PC-3 (cell line): ENCODE measurements around the gene HEXIM1.

Experiments used
- CTCF ChIP-seq: fragments of 300-600 bp; sonication (generic); conservative IDR thresholded peaks from 2 replicates; pipeline ENCODE4 v1.5.1; 2017; ENCODE audit warnings: antibody characterized with exemption, low read depth, mild to moderate bottlenecking, low read length
- EZH2 ChIP-seq: fragments of 300-600 bp; sonication (generic); IDR thresholded peaks from one replicate; pipeline ENCODE4 v1.6.1; 2017; ENCODE audit warnings: antibody characterized with exemption, mild to moderate bottlenecking, low read length; ENCODE audit not compliant: unreplicated experiment
- EZH2phosphoT487 ChIP-seq: fragments of 300-600 bp; sonication (generic); IDR thresholded peaks from 2 replicates; pipeline ENCODE4 v1.6.1; 2018; ENCODE audit warnings: mild to moderate bottlenecking, antibody characterized with exemption, low read length, borderline replicate concordance

GRCh38 chr17:45162025-45162687 is 13.9 kb downstream of the HEXIM1 start:
- no peak for TF ChIP-seq CTCF
- no peak for TF ChIP-seq EZH2
- no peak for TF ChIP-seq EZH2phosphoT487
